Measurements from ENCODE around the gene FAT1. TPM values are rescaled to one million over a fixed set of nuclear protein-coding genes. Genes with fewer than 3 reads are reported as not detected.
A peak's percentile ranks its signal among the peaks of the same experiment; 100 is the strongest.

Gene FAT1
- total RNA-seq, 1 experiment from 2014 or later = 92.4 TPM

DNA sequence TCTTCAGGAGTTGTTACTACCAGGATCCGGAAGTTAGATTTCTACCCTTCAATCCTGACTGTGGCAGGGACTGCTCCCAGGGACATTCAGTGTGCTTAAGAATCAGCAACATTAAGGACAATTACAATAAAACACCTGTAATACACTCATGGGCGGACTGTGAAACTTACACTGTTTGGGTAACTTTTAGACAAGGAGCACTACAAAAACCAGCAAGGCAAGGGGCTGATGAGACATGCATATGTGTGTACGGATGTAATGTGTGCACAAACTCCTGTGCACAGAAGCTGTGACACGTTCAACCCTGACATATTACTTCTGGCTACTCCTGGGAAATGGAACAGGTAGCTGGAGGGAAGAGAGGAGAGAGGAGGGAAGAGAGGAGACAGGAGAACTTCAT, 75.8 kb downstream of the FAT1 start:
- H3K27ac ChIP-seq (ENCODE audit: low read length) = no peak overlapping the region
- no peaks in the 10 kb centered on the region for H3K36me3 ChIP-seq (ENCODE audit: low read depth, low read length)
- TF ChIP-seq EZH2phosphoT487 (IDR thresholded peaks at IDR 0.05; ENCODE audit: borderline replicate concordance, low read length) (no peak), CTCF (conservative IDR thresholded peaks at IDR 0.05; ENCODE audit: low read depth, low read length) (no peak), EZH2 (IDR thresholded peaks at IDR 0.05; ENCODE audit: low read length, unreplicated experiment) (no peak)
- H3K4me1 ChIP-seq (ENCODE audit: insufficient read depth, low read length) = peaks cover 20% of the 10 kb centered on the region
- H3F3A ChIP-seq (ENCODE audit: low read length, unreplicated experiment) = no peaks in the 10 kb centered on the region
- H3K9me3 ChIP-seq (ENCODE audit: low read length) = no peaks in the 10 kb centered on the region
- no peaks in the 10 kb centered on the region for H3K27me3 ChIP-seq (ENCODE audit: low read length)
- no peak overlapping the region for H3K4me3 ChIP-seq (ENCODE audit: low read length)
- no peak overlapping the region for H3K4me2 ChIP-seq (ENCODE audit: low read length)
- ChIA-PET CTCF (no interaction called here), POLR2A (ENCODE audit: unreplicated experiment) (no interaction called here)
- H2AFZ ChIP-seq (ENCODE audit: low read length) = no peak overlapping the region
- H3K79me2 ChIP-seq (ENCODE audit: low read length) = no peaks in the 10 kb centered on the region
- no peak overlapping the region for H3K9ac ChIP-seq (ENCODE audit: low read length)
- no peaks in the 10 kb centered on the region for H4K20me1 ChIP-seq (ENCODE audit: low read length)
- intact Hi-C loops (cut with micrococcal nuclease) = no loop called here
- H3K9me2 ChIP-seq (replicated peaks; ENCODE audit: low read length) = no peaks in the 10 kb centered on the region
- DNase-seq = no peak
- BruUV-seq (replicated peaks) = no TSS peak
- no peak for ATAC-seq

GRCh38 chr4:186644737-186645261, 78.9 kb downstream of the FAT1 start:
- no peaks in the 10 kb centered on the region for H3K79me2 ChIP-seq (ENCODE audit: low read length)
- no TSS peak for BruUV-seq (replicated peaks)
- peak overlapping the region; percentile 28; the same call in 1 of the 2 replicates for H3K4me3 ChIP-seq (ENCODE audit: low read length)
- peak overlapping the region; percentile 54; the same call in 1 of the 2 replicates for H3K27ac ChIP-seq (ENCODE audit: low read length)
- H3K4me1 ChIP-seq (ENCODE audit: insufficient read depth, low read length) = peaks cover 32% of the 10 kb centered on the region
- H3K9ac ChIP-seq (ENCODE audit: low read length) = no peak overlapping the region
- no peaks in the 10 kb centered on the region for H3K36me3 ChIP-seq (ENCODE audit: low read depth, low read length)
- intact Hi-C loops (cut with micrococcal nuclease) = no loop called here
- H3K9me3 ChIP-seq (ENCODE audit: low read length) = no peaks in the 10 kb centered on the region
- no peak for TF ChIP-seq EZH2phosphoT487 (IDR thresholded peaks at IDR 0.05; ENCODE audit: borderline replicate concordance, low read length)
- TF ChIP-seq CTCF (conservative IDR thresholded peaks at IDR 0.05; ENCODE audit: low read depth, low read length) = no peak
- TF ChIP-seq EZH2 (IDR thresholded peaks at IDR 0.05; ENCODE audit: low read length, unreplicated experiment) = no peak
- H3K27me3 ChIP-seq (ENCODE audit: low read length) = no peaks in the 10 kb centered on the region
- H4K20me1 ChIP-seq (ENCODE audit: low read length) = no peaks in the 10 kb centered on the region
- DNase-seq (no peak), ATAC-seq (peak; percentile 11; the same call in 1 of the 2 replicates)
- H3F3A ChIP-seq (ENCODE audit: low read length, unreplicated experiment) = no peaks in the 10 kb centered on the region
- H3K9me2 ChIP-seq (replicated peaks; ENCODE audit: low read length) = no peaks in the 10 kb centered on the region
- ChIA-PET POLR2A (ENCODE audit: unreplicated experiment) (no interaction called here), CTCF (no interaction called here)
- peak overlapping the region; percentile 67 for H3K4me2 ChIP-seq (ENCODE audit: low read length)
- H2AFZ ChIP-seq (ENCODE audit: low read length) = no peak overlapping the region

- Histone ChIP-seq H3K4me2 (ENCODE audit: low read length) (peak overlapping the region; percentile 67), H4K20me1 (ENCODE audit: low read length) (no peaks in the 10 kb centered on the region), H3K9me2 (replicated peaks; ENCODE audit: low read length) (no peaks in the 10 kb centered on the region), H2AFZ (ENCODE audit: low read length) (no peak overlapping the region), H3K9ac (ENCODE audit: low read length) (no peak overlapping the region), H3K4me1 (ENCODE audit: insufficient read depth, low read length) (peaks cover 32% of the 10 kb centered on the region), H3K9me3 (ENCODE audit: low read length) (no peaks in the 10 kb centered on the region), H3K27me3 (ENCODE audit: low read length) (no peaks in the 10 kb centered on the region), H3K36me3 (ENCODE audit: low read depth, low read length) (no peaks in the 10 kb centered on the region; the same call in 1 of the 2 replicates), H3F3A (ENCODE audit: low read length, unreplicated experiment) (no peaks in the 10 kb centered on the region), H3K27ac (ENCODE audit: low read length) (peak overlapping the region; percentile 54), H3K4me3 (ENCODE audit: low read length) (peak overlapping the region; percentile 28; the same call in 1 of the 2 replicates), H3K79me2 (ENCODE audit: low read length) (no peaks in the 10 kb centered on the region)
- intact Hi-C loops (cut with micrococcal nuclease) = no loop called here
- ChIA-PET CTCF (no interaction called here), POLR2A (ENCODE audit: unreplicated experiment) (no interaction called here)
- TF ChIP-seq CTCF (conservative IDR thresholded peaks at IDR 0.05; ENCODE audit: low read depth, low read length) (no peak), EZH2 (IDR thresholded peaks at IDR 0.05; ENCODE audit: low read length, unreplicated experiment) (no peak), EZH2phosphoT487 (IDR thresholded peaks at IDR 0.05; ENCODE audit: borderline replicate concordance, low read length) (no peak)
- no peak for DNase-seq
- no TSS peak for BruUV-seq (replicated peaks)
- ATAC-seq = peak; percentile 38
These were observed 79.4 kb downstream of the FAT1 start for GRCh38 chr4:186644311-186644638.

Measured in PC-3 (cell line).